Type B pancreatic cell (in vitro differentiated cells): ENCODE results near the gene YIPF1. TPM values are rescaled to one million over a fixed set of nuclear protein-coding genes. Genes with fewer than 3 reads are reported as not detected.

Source experiments
- DNase-seq: peaks from one replicate; pipeline ENCODE4 v3.0.0; 2021; ENCODE audit warnings: mixed read lengths; ENCODE audit not compliant: unreplicated experiment; ENCODE audit errors: extremely low spot score
- H3K27ac Mint-ChIP-seq: 2 replicates; pipeline ENCODE4 v1.8.0; 2021; ENCODE audit warnings: mild to moderate bottlenecking, mixed read lengths
- H3K27me3 Mint-ChIP-seq: 2 replicates; pipeline ENCODE4 v1.8.0; 2021; ENCODE audit warnings: mixed read lengths
- H3K36me3 Mint-ChIP-seq: 2 replicates; pipeline ENCODE4 v1.8.0; 2021; ENCODE audit warnings: mixed read lengths
- H3K4me1 Mint-ChIP-seq: one replicate; pipeline ENCODE4 v1.8.0; 2021; ENCODE audit warnings: mixed read lengths; ENCODE audit not compliant: unreplicated experiment
- H3K4me3 Mint-ChIP-seq: 2 replicates; pipeline ENCODE4 v1.8.0; 2021; ENCODE audit warnings: mild to moderate bottlenecking, mixed read lengths
- H3K9me3 Mint-ChIP-seq: 2 replicates; pipeline ENCODE4 v1.8.0; 2021; ENCODE audit warnings: mixed read lengths
- CTCF ChIP-seq: fragments of 200-600 bp; sonication (generic); conservative IDR thresholded peaks from 2 replicates; pipeline ENCODE4 v1.5.0; 2021; ENCODE audit warnings: antibody characterized with exemption, mild to moderate bottlenecking
- total RNA-seq: library from RNA; stranded (reverse); gene quantifications from 2 replicates; pipeline ENCODE4 v1.2.1, GENCODE V29; 2021; ENCODE audit warnings: low replicate concordance

Gene YIPF1
- total RNA-seq, 1 donor from 2014 or later = 30.2 TPM

GRCh38 chr1:53930932-53931331, 41.3 kb upstream of the YIPF1 start:
- Mint-ChIP-seq H3K4me3 (no peak overlapping the region), H3K27ac (no peak overlapping the region), H3K9me3 (no peaks in the 10 kb centered on the region), H3K36me3 (peaks cover 42% of the 10 kb centered on the region), H3K4me1 (peaks cover 6% of the 10 kb centered on the region), H3K27me3 (no peaks in the 10 kb centered on the region)
- TF ChIP-seq CTCF = no peak
- no peak for DNase-seq

- no peak for DNase-seq
- Mint-ChIP-seq H3K36me3 (peaks cover 36% of the 10 kb centered on the region), H3K4me3 (no peak overlapping the region), H3K9me3 (no peaks in the 10 kb centered on the region), H3K4me1 (peaks cover 6% of the 10 kb centered on the region), H3K27me3 (no peaks in the 10 kb centered on the region), H3K27ac (no peak overlapping the region)
- TF ChIP-seq CTCF = no peak
Observed at GRCh38 chr1:53929246-53929960, 39.8 kb upstream of the YIPF1 start.

GRCh38 chr1:53927376-53927881, 37.8 kb upstream of the YIPF1 start:
- no peaks in the 10 kb centered on the region for H3K9me3 Mint-ChIP-seq
- TF ChIP-seq CTCF = no peak
- H3K27ac Mint-ChIP-seq = no peak overlapping the region
- DNase-seq = no peak
- H3K4me3 Mint-ChIP-seq = no peak overlapping the region
- H3K36me3 Mint-ChIP-seq = peaks cover 29% of the 10 kb centered on the region
- no peaks in the 10 kb centered on the region for H3K27me3 Mint-ChIP-seq
- peaks cover 6% of the 10 kb centered on the region for H3K4me1 Mint-ChIP-seq

- H3K4me1 Mint-ChIP-seq = no peaks in the 10 kb centered on the region
- no peak overlapping the region for H3K4me3 Mint-ChIP-seq
- H3K27me3 Mint-ChIP-seq = no peaks in the 10 kb centered on the region
- no peaks in the 10 kb centered on the region for H3K9me3 Mint-ChIP-seq
- no peak overlapping the region for H3K27ac Mint-ChIP-seq
- no peak for DNase-seq
- peaks cover 33% of the 10 kb centered on the region for H3K36me3 Mint-ChIP-seq
- no peak for TF ChIP-seq CTCF
Observed at GRCh38 chr1:53919675-53920066, 30.1 kb upstream of the YIPF1 start.

- no peak overlapping the region for H3K4me3 Mint-ChIP-seq
- no peak for DNase-seq
- TF ChIP-seq CTCF = no peak
- no peaks in the 10 kb centered on the region for H3K9me3 Mint-ChIP-seq
- no peak overlapping the region for H3K27ac Mint-ChIP-seq
- peaks cover 8% of the 10 kb centered on the region for H3K4me1 Mint-ChIP-seq
- peaks cover 33% of the 10 kb centered on the region for H3K36me3 Mint-ChIP-seq
- no peaks in the 10 kb centered on the region for H3K27me3 Mint-ChIP-seq
Observed at GRCh38 chr1:53918343-53918742, 28.7 kb upstream of the YIPF1 start.
